Esophagus muscularis mucosa (tissue), 4 donors: ENCODE results near the gene RHOBTB1. TPM values are rescaled to one million over a fixed set of nuclear protein-coding genes. Genes with fewer than 3 reads are reported as not detected.

Experiments used
- DNase-seq: peaks from one replicate; pipeline ENCODE4 v3.0.0-alpha.2; 2017; ENCODE audit errors: extremely low spot score
- H3K27ac ChIP-seq, 4 donors: fragments of 200-600 bp; sonication (generic); replicated peaks in 1 of 4; 1 replicate in 3 of 4; 2 replicates in 1 of 4; pipeline ENCODE4 v1.5.1; 2016 to 2019; ENCODE audit warnings: mild to moderate bottlenecking in 1 of 4
- H3K27me3 ChIP-seq, 4 donors: fragments of 200-600 bp; sonication (generic); one replicate each; pipeline versions ENCODE4 v1.5.1 to v1.6.0; 2016 to 2019
- H3K36me3 ChIP-seq, 4 donors: fragments of 200-600 bp; sonication (generic); one replicate each; pipeline ENCODE4 v1.5.1; 2016 to 2019
- H3K4me1 ChIP-seq, 4 donors: fragments of 200-600 bp; sonication (generic); one replicate each; pipeline ENCODE4 v1.5.1; 2016 to 2019
- H3K4me3 ChIP-seq, 4 donors: fragments of 200-600 bp; sonication (generic); 1 replicate in 2 of 4; 2 replicates in 2 of 4; pipeline ENCODE4 v1.5.1; 2016 to 2019; ENCODE audit warnings: mild to moderate bottlenecking in 4 of 4, moderate library complexity in 1 of 4
- H3K9me3 ChIP-seq, 4 donors: fragments of 200-600 bp; sonication (generic); 1 replicate in 3 of 4; 2 replicates in 1 of 4; pipeline ENCODE4 v1.5.1; 2016 to 2019
- CTCF ChIP-seq, 3 experiments: fragments of 200-600 bp in 2 of 3; fragments of 450-650 bp in 1 of 3; sonication (generic) in 2 of 3; IDR thresholded peaks; one replicate each; pipeline ENCODE4 v1.5.1; 2017 to 2019; ENCODE audit warnings: antibody characterized with exemption in 3 of 3, mild to moderate bottlenecking in 2 of 3, moderate library complexity in 1 of 3
- EP300 ChIP-seq: sonication (generic); formaldehyde crosslinking; IDR thresholded peaks from one replicate; pipeline ENCODE4 v1.6.1; 2017; ENCODE audit warnings: antibody characterized with exemption
- POLR2A ChIP-seq: fragments of 450-650 bp; IDR thresholded peaks from one replicate; pipeline ENCODE4 v1.6.1; 2017; ENCODE audit warnings: antibody characterized with exemption, moderate library complexity, mild to moderate bottlenecking, low read depth
- POLR2AphosphoS5 ChIP-seq, 2 donors: sonication (generic); formaldehyde crosslinking; IDR thresholded peaks; one replicate each; pipeline ENCODE4 v1.6.1; 2017; ENCODE audit warnings: antibody characterized with exemption in 2 of 2
- WGBS: methylation state at CpG from one replicate; pipeline ENCODE4 v1.1.5; 2018; 5-methylcytosine and 5-hydroxymethylcytosine counted together
- intact Hi-C: fragments of 100-400 bp; cut with DNase I; formaldehyde crosslinking; loops from one replicate; pipeline ENCODE4 v1.15.1; 2023
- total RNA-seq, 4 donors: library from RNA; depleted of rRNA; stranded (reverse); fragments of >200 nt; gene quantifications; one replicate each; pipeline versions ENCODE4 v1.1.0 to v1.2.1, GENCODE V29; 2016

RHOBTB1 gene
- total RNA-seq, 4 donors from 2014 or later: 16.7 to 39.2 (median 20.1) TPM

GRCh38 chr10:60896033-60896432 is 48.0 kb downstream of the RHOBTB1 start:
- Histone ChIP-seq H3K27me3 (no peaks in the 10 kb centered on the region), H3K4me1 (peaks cover 19 to 55% (median 41%) of the 10 kb centered on the region in 4 donors), H3K27ac (peak overlapping the region; percentile 48 to 68 (median 60)), H3K36me3 (no peaks in the 10 kb centered on the region), H3K4me3 (no peak overlapping the region), H3K9me3 (no peaks in the 10 kb centered on the region)
- TF ChIP-seq POLR2AphosphoS5 (IDR thresholded peaks at IDR 0.05) (peak in 1 of 2 donors; percentile 26), CTCF (IDR thresholded peaks at IDR 0.05) (no peak), EP300 (no peak), POLR2A (no peak)
- intact Hi-C loops: no loop called here
- DNase-seq: no peak

- Histone ChIP-seq H3K9me3 (no peaks in the 10 kb centered on the region), H3K4me3 (no peak overlapping the region), H3K4me1 (peaks cover 18 to 55% (median 41%) of the 10 kb centered on the region in 4 donors), H3K27ac (peak overlapping the region in 2 of 4 donors; percentile 6 to 68), H3K27me3 (no peaks in the 10 kb centered on the region), H3K36me3 (no peaks in the 10 kb centered on the region)
- DNase-seq: no peak
- TF ChIP-seq EP300: no peak
- intact Hi-C loops: no loop called here
Observed at GRCh38 chr10:60894786-60895185, 49.2 kb downstream of the RHOBTB1 start.

- WGBS: 76% methylated on average over 3 of the region's 3 CpGs
- Histone ChIP-seq H3K4me1 (peaks cover 18 to 50% (median 40%) of the 10 kb centered on the region in 4 donors), H3K27ac (no peak overlapping the region), H3K27me3 (no peaks in the 10 kb centered on the region), H3K9me3 (no peaks in the 10 kb centered on the region), H3K36me3 (peaks cover 0 to 9% (median 3%) of the 10 kb centered on the region in 4 donors), H3K4me3 (no peak overlapping the region)
- TF ChIP-seq POLR2AphosphoS5 (IDR thresholded peaks at IDR 0.05): no peak
- no peak for DNase-seq
- intact Hi-C loops: no loop called here
Observed at GRCh38 chr10:60893231-60893630, 50.8 kb downstream of the RHOBTB1 start.

- intact Hi-C loops: no loop called here
- WGBS: 92% methylated on average over 8 of the region's 8 CpGs
- Histone ChIP-seq H3K9me3 (no peaks in the 10 kb centered on the region), H3K27ac (no peak overlapping the region), H3K4me3 (no peak overlapping the region), H3K36me3 (peaks cover 0 to 15% (median 8%) of the 10 kb centered on the region in 4 donors), H3K4me1 (peaks cover 18 to 46% (median 39%) of the 10 kb centered on the region in 4 donors), H3K27me3 (no peaks in the 10 kb centered on the region)
- DNase-seq: no peak
- TF ChIP-seq EP300 (no peak), POLR2AphosphoS5 (IDR thresholded peaks at IDR 0.05) (no peak), CTCF (IDR thresholded peaks at IDR 0.05) (no peak), POLR2A (no peak)
Observed at GRCh38 chr10:60892571-60892970, 51.4 kb downstream of the RHOBTB1 start.

- 100% methylated on average over 1 of the region's 1 CpG for WGBS
- TF ChIP-seq CTCF (IDR thresholded peaks at IDR 0.05) (no peak), EP300 (no peak), POLR2AphosphoS5 (IDR thresholded peaks at IDR 0.05) (no peak), POLR2A (no peak)
- no peak for DNase-seq
Observed at GRCh38 chr10:60890811-60891210, 53.2 kb downstream of the RHOBTB1 start.

GRCh38 chr10:60883187-60883586 is 60.8 kb downstream of the RHOBTB1 start:
- H3K27me3 ChIP-seq: no peaks in the 10 kb centered on the region
- H3K4me3 ChIP-seq: no peak overlapping the region
- intact Hi-C loops: loop anchor here (10.0 kb wide), 1 partner anchor 82 kb away; no protein-coding TSS in a partner anchor
- H3K36me3 ChIP-seq: peaks cover 0 to 29% (median 19%) of the 10 kb centered on the region in 4 donors
- H3K27ac ChIP-seq: no peak overlapping the region
- peaks cover 0 to 10% (median 4%) of the 10 kb centered on the region in 4 donors for H3K4me1 ChIP-seq
- no peaks in the 10 kb centered on the region for H3K9me3 ChIP-seq
- 73% methylated on average over 6 of the region's 6 CpGs for WGBS
- no peak for DNase-seq
- no peak for TF ChIP-seq POLR2A
- TF ChIP-seq POLR2AphosphoS5 (IDR thresholded peaks at IDR 0.05): no peak
- TF ChIP-seq EP300: no peak
- TF ChIP-seq CTCF (IDR thresholded peaks at IDR 0.05): peak; percentile 18 to 45 (median 23)

More at GRCh38 chr10:60890811-60891210, 53.2 kb downstream of the RHOBTB1 start:
- intact Hi-C loops: no loop called here
- no peaks in the 10 kb centered on the region for H3K27me3 ChIP-seq
- no peaks in the 10 kb centered on the region for H3K9me3 ChIP-seq
- no peak overlapping the region for H3K27ac ChIP-seq
- peaks cover 11 to 29% (median 25%) of the 10 kb centered on the region in 4 donors for H3K4me1 ChIP-seq
- no peak overlapping the region for H3K4me3 ChIP-seq
- H3K36me3 ChIP-seq: peaks cover 0 to 19% (median 12%) of the 10 kb centered on the region in 4 donors
